NT2/D1 (cell line): ENCODE measurements around the gene SCP2.

Source experiments
- SUZ12 ChIP-seq: IDR thresholded peaks from 2 replicates; pipeline ENCODE4 v1.6.1; 2011; ENCODE audit not compliant: insufficient read length, insufficient read depth; ENCODE audit errors: extremely low read depth
- YY1 ChIP-seq: IDR thresholded peaks from 2 replicates; pipeline ENCODE4 v1.6.1; 2011; ENCODE audit not compliant: insufficient read length, insufficient read depth
- ZNF274 ChIP-seq: IDR thresholded peaks from 2 replicates; pipeline ENCODE4 v1.6.1; 2011; ENCODE audit warnings: mild to moderate bottlenecking, low read depth, low read length

GRCh38 chr1:52907812-52908153 lies 19.3 kb upstream of the SCP2 start:
- TF ChIP-seq SUZ12 (no peak), ZNF274 (no peak), YY1 (no peak)
